H1 (cell line): ENCODE measurements around the gene ZNF470. TPM values are rescaled to one million over a fixed set of nuclear protein-coding genes. Genes with fewer than 3 reads are reported as not detected.

Source experiments
- CTCF ChIA-PET: fragments of 300-600 bp; sonication (Branson Sonifier 250); formaldehyde crosslinking; loops from one replicate; lab custom pipeline; 2021; ENCODE audit not compliant: partially characterized antibody; lab: Charles Lee
- POLR2A ChIA-PET: fragments of 300-600 bp; sonication (Branson Sonifier 250); formaldehyde crosslinking; loops from one replicate; lab custom pipeline; 2021; ENCODE audit warnings: inconsistent platforms; ENCODE audit not compliant: partially characterized antibody; lab: Charles Lee
- DNase-seq, 2 experiments: peaks; one replicate each; pipeline versions ENCODE4 v3.0.0 to v3.0.0-alpha.2; 2010 to 2022; ENCODE audit warnings: low spot score in 2 of 2, low read depth in 1 of 2, mixed read lengths in 1 of 2
- FAIRE-seq: peaks from 2 replicates; lab custom pipeline; 2011; peaks lifted over from hg19 to GRCh38; lab: Jason Lieb, UNC
- H2AFZ ChIP-seq: 2 replicates; pipeline ENCODE4 v1.8.1; 2012; ENCODE audit warnings: low read length, inconsistent platforms
- H2AK5ac ChIP-seq: 2 replicates; pipeline ENCODE4 v1.6.1; 2013; ENCODE audit warnings: low read depth, low read length
- H2BK120ac ChIP-seq: replicated peaks from 2 replicates; pipeline ENCODE3; 2013; ENCODE audit warnings: low read depth, low read length, inconsistent platforms
- H2BK12ac ChIP-seq: 2 replicates; pipeline ENCODE4 v1.6.1; 2013; ENCODE audit warnings: low read depth, low read length
- H2BK15ac ChIP-seq: 2 replicates; pipeline ENCODE4 v1.6.1; 2013; ENCODE audit warnings: low read length
- H2BK20ac ChIP-seq: 2 replicates; pipeline ENCODE4 v1.6.1; 2013; ENCODE audit warnings: low read length
- H2BK5ac ChIP-seq: 2 replicates; pipeline ENCODE4 v1.6.1; 2013; ENCODE audit warnings: low read depth, low read length
- H3K14ac ChIP-seq: 2 replicates; pipeline ENCODE4 v1.6.1; 2013; ENCODE audit warnings: inconsistent platforms; ENCODE audit not compliant: insufficient read length
- H3K18ac ChIP-seq: 2 replicates; pipeline ENCODE4 v1.6.1; 2013; ENCODE audit warnings: low read length; ENCODE audit errors: extremely low read depth
- H3K23ac ChIP-seq: 2 replicates; pipeline ENCODE4 v1.6.1; 2013; ENCODE audit warnings: inconsistent platforms; ENCODE audit not compliant: insufficient read length
- H3K23me2 ChIP-seq: 2 replicates; pipeline ENCODE4 v1.6.1; 2013; ENCODE audit warnings: low read depth, low read length
- H3K27ac ChIP-seq: 2 replicates; pipeline ENCODE4 v1.6.1; 2011; ENCODE audit warnings: low read depth, low read length, inconsistent platforms
- H3K27me3 ChIP-seq, 4 experiments: replicated peaks in 1 of 4; 1 replicate in 1 of 4; 2 replicates in 3 of 4; pipeline versions ENCODE4 v1.6.1 to v1.8.1; 2011 to 2013; ENCODE audit warnings: low read length in 3 of 4, mild to moderate bottlenecking in 3 of 4, inconsistent platforms in 2 of 4, mixed read lengths in 2 of 4, moderate library complexity in 1 of 4; ENCODE audit not compliant: control insufficient read depth in 3 of 4, insufficient read depth in 3 of 4; ENCODE audit errors: extremely low read depth in 1 of 4
- H3K36me3 ChIP-seq, 4 experiments: 2 replicates each; pipeline versions ENCODE4 v1.6.1 to v1.8.1; 2011 to 2013; ENCODE audit warnings: mild to moderate bottlenecking in 4 of 4, low read length in 3 of 4, moderate library complexity in 2 of 4, control low read depth in 1 of 4, inconsistent platforms in 1 of 4; ENCODE audit not compliant: insufficient read depth in 4 of 4, control insufficient read depth in 2 of 4
- H3K4ac ChIP-seq: replicated peaks from 2 replicates; pipeline ENCODE3; 2013; ENCODE audit warnings: low read length, low read depth, mixed read lengths, inconsistent platforms; ENCODE audit not compliant: insufficient read length
- H3K4me1 ChIP-seq, 4 experiments: replicated peaks in 1 of 4; 1 replicate in 1 of 4; 2 replicates in 3 of 4; pipeline versions ENCODE4 v1.6.1 to v1.8.1; 2011 to 2013; ENCODE audit warnings: low read length in 3 of 4, inconsistent platforms in 2 of 4, mixed read lengths in 1 of 4; ENCODE audit not compliant: insufficient read depth in 4 of 4, control insufficient read depth in 3 of 4
- H3K4me2 ChIP-seq, 2 experiments: 2 replicates each; pipeline versions ENCODE4 v1.6.1 to v1.8.1; 2011 to 2013; ENCODE audit warnings: low read depth in 2 of 2, low read length in 2 of 2, control low read depth in 1 of 2, inconsistent platforms in 1 of 2, mild to moderate bottlenecking in 1 of 2; ENCODE audit not compliant: insufficient read depth in 1 of 2
- H3K4me3 ChIP-seq, 4 experiments: fragments of 200-600, 300-600 bp in 1 of 4; sonication (generic), shearing (Covaris generic), sonication (Bioruptor Twin) in 1 of 4; 2 replicates each; pipeline versions ENCODE4 v1.5.1 to v1.8.1; 2011 to 2016; ENCODE audit warnings: low read length in 4 of 4, low read depth in 3 of 4, control low read depth in 2 of 4, inconsistent platforms in 2 of 4, mild to moderate bottlenecking in 2 of 4, mixed read lengths in 1 of 4, moderate library complexity in 1 of 4; ENCODE audit not compliant: insufficient read depth in 2 of 4; ENCODE audit errors: extremely low read depth in 1 of 4
- H3K56ac ChIP-seq: replicated peaks from 2 replicates; pipeline ENCODE3; 2013; ENCODE audit warnings: low read depth, mild to moderate bottlenecking, mixed read lengths, low read length, inconsistent platforms; ENCODE audit not compliant: insufficient read length
- H3K79me1 ChIP-seq: 2 replicates; pipeline ENCODE4 v1.6.1; 2013; ENCODE audit warnings: low read depth, low read length, control low read depth
- H3K79me2 ChIP-seq, 2 experiments: 2 replicates each; pipeline versions ENCODE4 v1.6.1 to v1.8.1; 2012 to 2013; ENCODE audit warnings: low read length in 2 of 2, mild to moderate bottlenecking in 2 of 2, inconsistent platforms in 1 of 2; ENCODE audit not compliant: insufficient read depth in 2 of 2, control insufficient read depth in 1 of 2
- H3K9ac ChIP-seq, 4 experiments: replicated peaks in 1 of 4; 1 replicate in 1 of 4; 2 replicates in 3 of 4; pipeline versions ENCODE4 v1.6.1 to v1.8.1; 2011 to 2013; ENCODE audit warnings: low read depth in 3 of 4, low read length in 3 of 4, control low read depth in 2 of 4, mild to moderate bottlenecking in 2 of 4, moderate library complexity in 2 of 4, inconsistent platforms in 1 of 4; ENCODE audit errors: extremely low read depth in 1 of 4
- H3K9me3 ChIP-seq, 2 experiments: 2 replicates each; pipeline versions ENCODE4 v1.6.1 to v1.8.1; 2012 to 2013; ENCODE audit warnings: mild to moderate bottlenecking in 2 of 2, moderate library complexity in 2 of 2, control low read depth in 1 of 2, inconsistent platforms in 1 of 2, low read depth in 1 of 2, low read length in 1 of 2, mixed read lengths in 1 of 2; ENCODE audit not compliant: insufficient read depth in 2 of 2
- H4K20me1 ChIP-seq, 2 experiments: replicated peaks in 1 of 2; 2 replicates each; pipeline versions ENCODE3 to v1.8.1; 2011 to 2013; ENCODE audit warnings: inconsistent platforms in 2 of 2, low read length in 2 of 2, mild to moderate bottlenecking in 1 of 2; ENCODE audit not compliant: insufficient read depth in 2 of 2, control insufficient read depth in 1 of 2
- H4K5ac ChIP-seq: 2 replicates; pipeline ENCODE4 v1.6.1; 2013; ENCODE audit warnings: low read length, low read depth, mixed read lengths, inconsistent platforms; ENCODE audit not compliant: insufficient read length
- H4K8ac ChIP-seq: 2 replicates; pipeline ENCODE4 v1.8.0; 2013; ENCODE audit warnings: mild to moderate bottlenecking, moderate library complexity, low read length, inconsistent platforms; ENCODE audit not compliant: insufficient read depth; ENCODE audit errors: extremely low read depth
- H4K91ac ChIP-seq: replicated peaks from 2 replicates; pipeline ENCODE3; 2013; ENCODE audit warnings: low read length, mixed read lengths, inconsistent platforms; ENCODE audit not compliant: insufficient read length
- EGR1 ChIP-seq: IDR thresholded peaks from 2 replicates; pipeline ENCODE4 v1.6.1; 2011; ENCODE audit warnings: low read depth, low read length, borderline replicate concordance
- TBP ChIP-seq: IDR thresholded peaks from 2 replicates; pipeline ENCODE4 v1.6.1; 2011; ENCODE audit warnings: low read depth, low read length, improper control_type of control experiment
- WGBS, 2 experiments: shearing (Covaris generic) in 1 of 2; methylation state at CpG; one replicate each; pipeline versions ENCODE4 v1.1.6 to v1.1.7; 2013 to 2015; ENCODE audit warnings: low lambda C conversion rate in 2 of 2, mixed read lengths in 2 of 2, inconsistent platforms in 1 of 2, low coverage in 1 of 2, missing lambda C conversion rate in 1 of 2; ENCODE audit not compliant: insufficient replicate concordance in 2 of 2, insufficient coverage in 1 of 2, insufficient read length in 1 of 2; ENCODE audit errors: extremely low coverage in 1 of 2, missing lambda C conversion rate in 1 of 2; 5-methylcytosine and 5-hydroxymethylcytosine counted together
- polyA plus RNA-seq, 7 experiments: library from polyadenylated mRNA; depleted of rRNA in 3 of 7; stranded (reverse) in 5 of 7; unstranded in 2 of 7; fragments of >200 nt in 5 of 7; fragments of 200-250 nt in 2 of 7; gene quantifications; 1 replicate in 5 of 7; 2 replicates in 1 of 7; 4 replicates in 1 of 7; pipeline versions ENCODE4 v1.2.1 to v1.2.3, GENCODE V29; 2011 to 2013; ENCODE audit warnings: missing spikeins in 2 of 7, mixed read lengths in 2 of 7
- total RNA-seq: library from RNA; stranded (reverse); fragmentation: NEBNext Ultra II Directional; extraction: Animal tissue kit (Norgen Biotek cat#: 25700); gene quantifications from 2 replicates; pipeline ENCODE4 v1.2.1, GENCODE V29; 2021

Gene ZNF470
- total and polyA plus RNA-seq, 2 of the 8 experiments (the other 6 are each of a cell fraction or from before 2014, with no cell fraction given) = 2.0 to 8.8 TPM

DNA sequence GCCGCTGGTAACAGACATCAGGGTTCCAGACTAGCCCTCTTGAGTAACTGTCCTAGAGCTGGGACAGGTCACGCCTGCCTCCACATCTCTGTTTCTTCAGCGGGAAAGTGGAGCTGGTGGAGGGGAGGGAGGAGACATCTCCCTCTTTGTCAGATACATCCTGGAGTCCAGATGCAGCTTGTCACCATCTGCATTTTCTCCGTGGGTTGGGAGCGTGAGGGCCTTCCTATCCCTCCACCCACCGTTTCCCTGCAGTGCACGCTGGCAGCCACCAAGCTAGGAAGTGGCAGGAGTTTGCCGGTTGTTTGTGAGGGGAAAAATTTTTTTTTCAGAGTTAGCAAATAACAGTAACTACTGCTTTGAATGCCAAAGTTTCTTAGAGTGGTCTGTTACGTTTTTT lies 55.7 kb downstream of the ZNF470 start:
- H3K4me2 ChIP-seq = no peak overlapping the region
- H3K9me3 ChIP-seq = peaks cover 27 to 73% of the 10 kb centered on the region in 2 experiments
- 92% methylated on average over 8 of the region's 9 CpGs; no CpG with 5 or more reads in 1 of the 2 experiments for WGBS, 2 experiments
- TF ChIP-seq TBP (no peak), EGR1 (no peak)

More for the DNA sequence above, 55.7 kb downstream of the ZNF470 start:
- Histone ChIP-seq H4K20me1 (no peaks in the 10 kb centered on the region), H3K9ac (no peak overlapping the region), H3K4me3 (no peak overlapping the region), H3K56ac (no peak overlapping the region), H2BK20ac (no peak overlapping the region), H2BK12ac (no peak overlapping the region), H2AK5ac (no peak overlapping the region), H3K18ac (no peak overlapping the region), H4K8ac (no peak overlapping the region), H2BK120ac (no peak overlapping the region), H3K79me2 (no peaks in the 10 kb centered on the region; a peak in 1 of 4 replicates), H2AFZ (no peak overlapping the region), H3K79me1 (peaks cover 3% of the 10 kb centered on the region; the same call in 1 of the 2 replicates), H3K36me3 (peaks cover 2 to 28% (median 7%) of the 10 kb centered on the region in 4 experiments; a peak in 5 of 8 replicates), H3K27me3 (no peaks in the 10 kb centered on the region), H3K23ac (no peak overlapping the region), H3K23me2 (no peaks in the 10 kb centered on the region), H4K5ac (no peak overlapping the region), H4K91ac (no peak overlapping the region), H3K4me1 (no peaks in the 10 kb centered on the region), H2BK5ac (no peak overlapping the region), H3K14ac (no peak overlapping the region), H3K27ac (no peak overlapping the region), H3K4ac (no peak overlapping the region), H2BK15ac (no peak overlapping the region)
- DNase-seq (no peak), FAIRE-seq (no peak)
- CTCF ChIA-PET = no interaction called here
- POLR2A ChIA-PET = no interaction called here
